Breast epithelium (tissue), 3 donors: ENCODE measurements around the gene RNF4.

Experiments used
- CTCF ChIP-seq, 3 donors: fragments of 450-650 bp; IDR thresholded peaks; one replicate each; pipeline ENCODE4 v1.5.1; 2016 to 2017; ENCODE audit warnings: antibody characterized with exemption in 3 of 3, mild to moderate bottlenecking in 3 of 3, moderate library complexity in 3 of 3
- POLR2A ChIP-seq: fragments of 450-650 bp; IDR thresholded peaks from one replicate; pipeline ENCODE4 v1.6.1; 2016; ENCODE audit warnings: antibody characterized with exemption, mild to moderate bottlenecking, moderate library complexity
- POLR2AphosphoS5 ChIP-seq, 3 donors: sonication (generic); formaldehyde crosslinking; IDR thresholded peaks; one replicate each; pipeline ENCODE4 v1.6.1; 2017; ENCODE audit warnings: antibody characterized with exemption in 3 of 3

- TF ChIP-seq CTCF (IDR thresholded peaks at IDR 0.05) (no peak), POLR2A (no peak), POLR2AphosphoS5 (IDR thresholded peaks at IDR 0.05) (no peak)
These were observed 13.3 kb downstream of the RNF4 start for GRCh38 chr4:2482192-2482591.
